NCI-H748 (cell line): Measurements from ENCODE around the gene SPOCK2.

Experiments
- DNase-seq: peaks from one replicate; lab custom pipeline; 2025; ENCODE audit not compliant: unreplicated experiment; lab: John Stamatoyannopoulos, UW

The SPOCK2 gene

DNA sequence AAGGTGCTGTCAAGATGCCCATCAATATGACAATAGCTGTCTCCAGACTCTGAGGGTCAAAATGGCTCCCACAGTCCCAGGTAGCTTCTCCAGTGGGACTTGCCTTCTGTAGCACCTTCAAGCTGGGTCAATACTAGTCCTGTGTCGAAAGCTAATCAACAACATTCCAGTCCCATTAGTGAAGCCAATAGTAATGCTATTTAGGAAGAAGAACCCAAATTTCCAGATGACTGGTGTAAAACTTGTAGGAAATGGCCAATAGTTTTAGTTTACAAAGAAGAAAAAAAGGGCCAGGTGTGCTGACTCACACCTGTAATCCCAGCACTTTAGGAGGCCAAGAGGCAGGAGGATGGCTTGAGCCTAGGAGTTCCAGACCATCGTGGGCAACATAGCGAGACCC is 2.0 kb upstream of the SPOCK2 start:
- no peak for DNase-seq

- peak; percentile 44 for DNase-seq
These were observed 1.3 kb upstream of the SPOCK2 start for GRCh38 chr10:72089618-72090017.

DNA sequence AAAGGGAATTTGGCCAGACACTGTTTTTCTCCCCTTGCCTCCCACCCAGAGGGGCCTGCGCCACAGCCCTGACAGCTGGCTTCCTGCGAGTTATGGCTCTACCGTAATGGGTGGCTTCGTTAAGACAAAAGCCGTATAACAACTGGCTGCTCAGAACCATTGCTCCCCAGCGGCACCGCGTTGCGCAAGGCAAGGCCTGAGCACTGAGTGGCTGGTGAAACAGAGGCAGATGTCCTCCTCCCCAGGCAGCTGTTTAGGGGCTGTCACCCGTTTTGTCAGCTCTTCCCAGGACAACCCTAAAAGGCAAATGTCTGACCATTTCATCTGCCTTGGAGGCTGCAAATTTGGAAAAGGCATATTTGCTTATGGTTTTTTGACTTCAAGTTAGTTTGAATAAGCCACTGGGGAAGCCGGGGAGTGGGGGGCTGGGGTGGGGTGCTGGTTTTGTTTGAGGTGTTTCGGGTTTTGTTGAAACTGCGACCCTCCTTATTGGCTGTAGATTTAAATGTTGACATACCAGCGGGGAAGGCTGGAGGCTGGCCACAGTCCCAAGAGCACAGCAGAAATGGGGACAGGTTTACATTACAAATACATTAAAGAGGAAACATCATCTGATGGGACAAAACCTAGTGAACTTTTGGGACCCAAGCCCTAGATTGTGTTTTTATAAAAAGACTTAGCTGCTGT is 681 bp upstream of the SPOCK2 start:
- peak; percentile 72 for DNase-seq

DNA sequence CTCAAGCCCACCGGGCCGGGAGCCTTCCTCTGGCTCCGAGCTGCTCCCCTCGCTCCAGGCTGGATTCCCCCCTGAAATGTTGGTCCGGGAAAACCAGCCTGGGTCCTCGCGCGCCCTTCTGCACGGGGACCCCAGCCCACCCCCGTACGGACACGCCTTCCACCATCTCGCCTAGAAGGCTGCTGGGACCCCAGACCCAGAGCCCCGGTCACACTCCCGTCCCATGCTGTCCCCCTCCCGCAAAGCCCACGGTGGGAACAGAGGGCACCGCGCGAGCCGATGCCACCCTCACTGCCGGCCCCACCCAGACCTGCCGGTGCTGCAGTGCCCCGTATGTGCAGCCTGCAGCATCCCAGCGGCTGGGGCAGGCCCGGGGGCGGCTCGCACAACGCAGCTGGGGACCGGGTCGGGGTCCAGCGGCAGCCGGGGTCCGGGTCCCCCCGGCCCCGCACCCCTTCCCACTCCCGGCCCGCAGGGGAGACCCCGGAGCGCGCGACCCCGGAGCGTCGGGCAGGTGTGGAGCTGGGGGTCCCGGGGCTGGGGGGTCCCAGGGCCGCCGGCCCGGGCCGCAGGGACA is 871 bp downstream of the SPOCK2 start:
- no peak for DNase-seq

- DNase-seq, result no peak
These were observed 1.6 kb downstream of the SPOCK2 start for GRCh38 chr10:72086466-72087391.

- no peak for DNase-seq
These were observed 2.4 kb downstream of the SPOCK2 start for GRCh38 chr10:72085864-72086465.

DNA sequence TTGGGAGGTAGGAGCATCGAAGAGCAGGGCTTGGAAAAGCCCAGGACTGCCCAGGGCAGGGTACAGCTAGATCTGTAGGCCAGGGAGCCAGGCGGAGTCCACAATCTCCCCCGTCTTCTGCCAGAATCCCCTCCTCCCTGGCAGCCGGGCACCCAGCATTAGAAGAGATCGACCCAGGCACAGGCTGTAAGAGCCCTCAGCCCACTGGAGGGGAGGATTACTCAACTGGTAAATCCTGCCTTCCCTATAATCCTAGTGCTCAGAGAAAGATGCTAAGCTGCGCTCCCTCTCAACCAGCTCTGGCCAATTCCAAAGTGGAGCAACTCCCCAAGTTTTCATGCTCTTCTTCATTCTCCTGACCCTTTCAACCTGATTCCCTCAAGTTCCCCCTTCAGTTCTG is 3.2 kb downstream of the SPOCK2 start:
- no peak for DNase-seq

DNA sequence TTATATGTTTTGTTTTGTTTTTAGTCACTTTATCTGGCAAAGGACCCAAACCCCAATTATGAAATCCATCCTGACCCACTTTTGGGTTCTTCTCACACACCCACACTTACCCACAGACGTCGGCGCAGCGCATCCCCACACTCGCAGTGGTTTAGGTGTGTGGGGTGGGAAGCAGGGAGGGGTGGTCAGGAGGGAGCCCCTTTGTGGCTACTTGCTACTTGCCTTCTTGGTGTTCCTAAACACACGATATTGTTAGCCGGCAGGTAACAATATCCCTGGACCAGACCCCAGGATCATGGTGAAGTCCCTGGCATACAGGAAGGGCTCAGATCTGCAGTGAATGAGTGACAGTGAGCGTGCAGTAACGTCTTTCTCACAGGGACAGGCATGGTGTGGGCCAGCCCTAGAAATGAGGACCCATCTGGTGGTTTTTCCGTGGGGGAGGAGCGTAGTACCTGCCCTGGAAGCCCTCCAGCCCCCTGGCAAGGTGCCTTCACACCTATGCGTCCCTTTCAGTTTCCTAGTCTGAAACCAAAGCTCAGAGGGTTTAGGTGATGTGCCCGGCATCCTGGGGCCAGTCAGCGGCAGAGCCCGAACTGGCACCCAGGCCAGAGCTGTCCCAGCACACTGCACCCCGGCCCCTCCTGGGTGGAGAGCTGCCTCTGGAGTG is 4.4 kb downstream of the SPOCK2 start:
- DNase-seq, result no peak

GRCh38 chr10:72082856-72083789 is 5.2 kb downstream of the SPOCK2 start:
- DNase-seq, result no peak

DNA sequence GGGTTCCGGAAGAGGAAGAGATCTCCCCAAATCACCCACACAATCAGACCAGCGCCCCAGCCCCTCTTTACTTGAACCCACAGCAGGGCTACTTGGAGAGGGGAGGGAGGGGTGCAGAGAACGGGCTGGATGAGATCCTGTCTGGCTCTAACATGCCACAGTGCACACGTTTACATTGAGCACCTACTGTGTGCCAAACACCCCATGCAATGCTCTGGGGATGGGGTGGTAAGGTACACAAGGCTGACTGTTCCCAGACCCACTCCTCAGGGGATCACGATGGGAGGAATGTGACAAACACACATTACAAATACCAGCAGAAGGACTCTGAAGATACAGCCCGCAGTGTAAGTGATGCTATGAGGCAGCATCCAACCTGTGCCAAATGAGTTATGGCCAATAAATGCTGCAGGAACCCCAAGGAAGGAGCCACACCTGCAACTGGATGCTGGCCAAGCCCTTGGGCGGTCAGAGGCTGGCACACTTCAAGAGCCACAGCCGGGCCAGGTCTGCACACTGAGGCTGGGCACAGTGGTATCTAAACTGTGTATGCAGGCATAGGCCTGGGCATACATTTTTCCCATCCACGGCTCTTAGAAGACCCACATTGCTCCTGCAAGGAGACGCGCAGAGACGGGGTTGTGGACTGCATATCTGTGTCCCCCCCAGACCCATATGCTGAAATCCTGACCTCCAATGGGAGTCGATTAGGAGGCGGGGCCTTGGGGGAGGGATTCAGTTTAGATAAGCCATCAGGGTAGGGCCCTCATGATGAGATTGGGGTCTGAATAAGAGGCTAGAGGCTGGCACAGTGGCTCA is 6.4 kb downstream of the SPOCK2 start:
- DNase-seq, result no peak

DNA sequence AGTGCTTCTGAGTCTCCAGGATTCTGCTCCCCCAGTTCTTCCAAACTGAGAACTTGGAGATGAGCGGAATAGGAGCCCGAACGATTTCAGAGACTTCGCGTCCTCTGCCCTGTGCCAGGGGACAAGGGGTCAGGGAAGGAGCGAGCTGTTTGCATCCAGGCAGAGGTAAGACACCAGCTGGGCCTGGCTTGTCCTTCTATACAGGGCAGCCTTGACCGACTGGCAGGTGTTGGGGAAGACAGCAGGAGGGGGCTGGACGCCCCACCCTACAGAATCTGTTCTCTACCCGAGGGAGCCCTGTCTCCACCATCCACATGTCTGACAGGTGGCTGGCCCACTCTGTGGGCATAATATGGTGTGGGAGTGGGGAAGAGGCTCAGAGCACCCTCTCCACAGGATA is 7.1 kb downstream of the SPOCK2 start:
- no peak for DNase-seq

GRCh38 chr10:72080042-72080975 is 8.0 kb downstream of the SPOCK2 start:
- no peak for DNase-seq

GRCh38 chr10:72079356-72079755 is 9.0 kb downstream of the SPOCK2 start:
- peak; percentile 24 for DNase-seq

- no peak for DNase-seq
These were observed 10.9 kb downstream of the SPOCK2 start for GRCh38 chr10:72077275-72077990.

- no peak for DNase-seq
These were observed 11.6 kb downstream of the SPOCK2 start for GRCh38 chr10:72076756-72077155.

GRCh38 chr10:72075376-72076115 is 12.8 kb downstream of the SPOCK2 start:
- DNase-seq, result no peak
